Measurements from ENCODE around the gene TNFRSF1A. TPM values are rescaled to one million over a fixed set of nuclear protein-coding genes. Genes with fewer than 3 reads are reported as not detected.

The TNFRSF1A gene
- polyA plus RNA-seq, 2 of the 4 experiments (the other 2 are of a cell fraction) = 416 to 460 TPM

DNA sequence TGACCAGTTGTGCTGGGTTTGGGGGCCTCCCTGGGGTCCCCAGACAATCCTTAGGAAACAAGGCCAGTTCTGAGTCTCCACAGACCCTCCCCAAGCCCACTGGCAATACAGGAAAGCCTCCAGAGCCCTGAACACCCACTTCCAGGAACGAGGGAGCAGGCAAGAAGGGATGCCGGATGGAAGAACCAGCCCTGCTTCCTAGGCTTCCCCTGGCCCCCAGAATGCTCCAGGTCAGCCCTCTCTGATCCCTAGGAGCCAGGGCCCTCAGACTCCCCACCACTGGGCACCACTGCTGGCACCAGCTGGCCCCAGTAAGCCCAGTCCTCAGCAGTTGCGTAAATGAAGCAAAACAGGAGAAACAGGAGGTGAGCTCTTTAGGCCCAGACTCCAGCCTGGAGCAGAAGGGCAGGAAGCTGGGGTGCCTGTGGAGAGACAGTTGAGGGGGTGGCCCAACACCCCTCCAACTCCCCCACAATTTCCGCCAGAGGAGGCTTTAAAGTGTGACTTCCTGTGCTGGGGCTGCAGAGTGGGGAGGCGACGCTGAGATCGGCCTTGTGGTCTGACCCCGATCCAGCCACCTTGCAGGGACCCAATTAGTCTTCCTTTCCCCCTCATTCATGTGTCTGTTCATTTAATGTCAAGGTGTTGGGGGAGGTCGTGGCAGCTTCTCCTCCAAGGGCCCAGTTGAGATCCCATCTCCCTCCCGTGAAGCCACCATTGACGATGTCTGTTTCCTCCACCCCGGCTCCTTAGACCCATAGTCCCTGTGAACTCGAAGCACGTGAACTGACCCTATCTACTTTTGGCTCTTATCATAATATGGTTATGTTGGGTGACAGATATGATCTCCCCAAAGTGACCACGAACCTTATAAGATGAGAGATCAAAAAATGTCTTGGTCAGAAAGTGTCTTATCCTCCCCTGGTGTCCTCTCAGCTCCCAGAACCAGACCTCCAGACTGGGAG lies 4.7 kb downstream of the TNFRSF1A start (continued):
- TF ChIP-seq CTCF (IDR thresholded peaks at IDR 0.05) = no peak
- TF ChIP-seq KDM1A (IDR thresholded peaks at IDR 0.05; ENCODE audit: low read depth) = no peak
- no peak for TF ChIP-seq HES2 (IDR thresholded peaks at IDR 0.05)
- TF ChIP-seq CBX2 (IDR thresholded peaks at IDR 0.05; ENCODE audit: borderline replicate concordance, low read depth) = no peak
- TF ChIP-seq MAZ (IDR thresholded peaks at IDR 0.05; ENCODE audit: borderline replicate concordance, low read depth, low read length) = no peak
- no peak for TF ChIP-seq ELK1 (IDR thresholded peaks at IDR 0.05; ENCODE audit: low read depth, low read length)
- 0 out of 2 replicates have a peak, but pooled peaks have one; percentile 25 for TF ChIP-seq ATOH8 (CRISPR knock-in tag; IDR thresholded peaks at IDR 0.05; ENCODE audit: low read depth)
- TF ChIP-seq HOXB13 (CRISPR knock-in tag; IDR thresholded peaks at IDR 0.05; ENCODE audit: low read depth) = peak; percentile 57; the same call in 1 of the 2 replicates
- TF ChIP-seq POLR2A (IDR thresholded peaks at IDR 0.05; ENCODE audit: low read length) = no peak; the same call in 1 of the 2 replicates
- TF ChIP-seq PBX3 (IDR thresholded peaks at IDR 0.05) = peak; percentile 21; the same call in 1 of the 2 replicates
- TF ChIP-seq NR3C1 (IDR thresholded peaks at IDR 0.05) = no peak
- TF ChIP-seq SMC3 (IDR thresholded peaks at IDR 0.05) = no peak; the same call in 2 of the 3 replicates
- TF ChIP-seq CBX8 (IDR thresholded peaks at IDR 0.05) = no peak
- no peak for TF ChIP-seq NFE2L2 (conservative IDR thresholded peaks at IDR 0.05; ENCODE audit: low read length)
- TF ChIP-seq, protein P1, sequence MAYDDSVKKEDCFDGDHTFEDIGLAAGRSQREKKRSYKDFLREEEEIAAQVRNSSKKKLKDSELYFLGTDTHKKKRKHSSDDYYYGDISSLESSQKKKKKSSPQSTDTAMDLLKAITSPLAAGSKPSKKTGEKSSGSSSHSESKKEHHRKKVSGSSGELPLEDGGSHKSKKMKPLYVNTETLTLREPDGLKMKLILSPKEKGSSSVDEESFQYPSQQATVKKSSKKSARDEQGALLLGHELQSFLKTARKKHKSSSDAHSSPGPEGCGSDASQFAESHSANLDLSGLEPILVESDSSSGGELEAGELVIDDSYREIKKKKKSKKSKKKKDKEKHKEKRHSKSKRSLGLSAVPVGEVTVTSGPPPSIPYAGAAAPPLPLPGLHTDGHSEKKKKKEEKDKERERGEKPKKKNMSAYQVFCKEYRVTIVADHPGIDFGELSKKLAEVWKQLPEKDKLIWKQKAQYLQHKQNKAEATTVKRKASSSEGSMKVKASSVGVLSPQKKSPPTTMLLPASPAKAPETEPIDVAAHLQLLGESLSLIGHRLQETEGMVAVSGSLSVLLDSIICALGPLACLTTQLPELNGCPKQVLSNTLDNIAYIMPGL (CRISPR knock-in tag; IDR thresholded peaks at IDR 0.05; ENCODE audit: borderline replicate concordance) = peak; percentile 24; the same call in 1 of the 2 replicates
- TF ChIP-seq GATA3 (IDR thresholded peaks at IDR 0.05; ENCODE audit: borderline replicate concordance) = peak; percentile 19; the same call in 1 of the 2 replicates
- peak; percentile 33 to 70; a peak in 2 of 4 replicates for TF ChIP-seq CEBPB (IDR thresholded peaks at IDR 0.05)
- peak; percentile 25 for TF ChIP-seq HOXB5 (CRISPR knock-in tag; IDR thresholded peaks at IDR 0.05)
- no peak for TF ChIP-seq CHD4 (IDR thresholded peaks at IDR 0.05; ENCODE audit: borderline replicate concordance)
- TF ChIP-seq HDAC2 (IDR thresholded peaks at IDR 0.05) = no peak
- peak; percentile 26 for TF ChIP-seq EHF (CRISPR knock-in tag; IDR thresholded peaks at IDR 0.05)
- TF ChIP-seq RARB (CRISPR knock-in tag; IDR thresholded peaks at IDR 0.05) = 0 out of 2 replicates have a peak, but pooled peaks have one; percentile 6
- TF ChIP-seq RAD21 (conservative IDR thresholded peaks at IDR 0.05 in 1 of 2, IDR thresholded peaks at IDR 0.05 in 1 of 2) = 0 out of 5 replicates have a peak, but pooled peaks of 1 of the 2 experiments have one; percentile 9
- TF ChIP-seq BHLHE40 (IDR thresholded peaks at IDR 0.05; ENCODE audit: low read depth, low read length) = no peak
- TF ChIP-seq POLR2AphosphoS2 (conservative IDR thresholded peaks at IDR 0.05; ENCODE audit: low read length) = no peak
- TF ChIP-seq MYC (IDR thresholded peaks at IDR 0.05; ENCODE audit: borderline replicate concordance, low read length) = no peak
- TF ChIP-seq, protein P2, sequence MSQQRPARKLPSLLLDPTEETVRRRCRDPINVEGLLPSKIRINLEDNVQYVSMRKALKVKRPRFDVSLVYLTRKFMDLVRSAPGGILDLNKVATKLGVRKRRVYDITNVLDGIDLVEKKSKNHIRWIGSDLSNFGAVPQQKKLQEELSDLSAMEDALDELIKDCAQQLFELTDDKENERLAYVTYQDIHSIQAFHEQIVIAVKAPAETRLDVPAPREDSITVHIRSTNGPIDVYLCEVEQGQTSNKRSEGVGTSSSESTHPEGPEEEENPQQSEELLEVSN (IDR thresholded peaks at IDR 0.05; ENCODE audit: borderline replicate concordance, low read depth) = peak; percentile 78; the same call in 1 of the 2 replicates
- TF ChIP-seq JUN (IDR thresholded peaks at IDR 0.05) = peak in 1 of 2 experiments; percentile 91; a peak in 4 of 5 replicates
- no peak for TF ChIP-seq ZFP36 (IDR thresholded peaks at IDR 0.05; ENCODE audit: borderline replicate concordance, partially characterized antibody)
- TF ChIP-seq, protein P3, sequence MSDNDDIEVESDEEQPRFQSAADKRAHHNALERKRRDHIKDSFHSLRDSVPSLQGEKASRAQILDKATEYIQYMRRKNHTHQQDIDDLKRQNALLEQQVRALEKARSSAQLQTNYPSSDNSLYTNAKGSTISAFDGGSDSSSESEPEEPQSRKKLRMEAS (IDR thresholded peaks at IDR 0.05) = peak; percentile 50; the same call in 1 of the 2 replicates
